T-helper 1 cell treated with Interleukin-12 subunit alpha and Interleukin-12 subunit beta and Interleukin-4 antibody, amounts not matched to agents 30 ng/mL and 1 ng/mL, for 36 hours (primary cell): ENCODE data around the gene NTPCR. TPM values are rescaled to one million over a fixed set of nuclear protein-coding genes. Genes with fewer than 3 reads are reported as not detected.

Experiments used
- intact Hi-C: fragments of 100-400 bp; cut with micrococcal nuclease; formaldehyde crosslinking; loops from one replicate; pipeline ENCODE4 v1.15.1; 2024
- total RNA-seq: library from RNA; stranded (reverse); gene quantifications from 2 replicates; pipeline ENCODE4 v1.2.3, GENCODE V29; 2022

The NTPCR gene
- total RNA-seq, 1 donor from 2014 or later: 26.7 TPM

- intact Hi-C loops: no loop called here
Measured at GRCh38 chr1:232956081-232956480, 5.7 kb downstream of the NTPCR start.

GRCh38 chr1:232958067-232958466 is 7.7 kb downstream of the NTPCR start:
- intact Hi-C loops: no loop called here

DNA sequence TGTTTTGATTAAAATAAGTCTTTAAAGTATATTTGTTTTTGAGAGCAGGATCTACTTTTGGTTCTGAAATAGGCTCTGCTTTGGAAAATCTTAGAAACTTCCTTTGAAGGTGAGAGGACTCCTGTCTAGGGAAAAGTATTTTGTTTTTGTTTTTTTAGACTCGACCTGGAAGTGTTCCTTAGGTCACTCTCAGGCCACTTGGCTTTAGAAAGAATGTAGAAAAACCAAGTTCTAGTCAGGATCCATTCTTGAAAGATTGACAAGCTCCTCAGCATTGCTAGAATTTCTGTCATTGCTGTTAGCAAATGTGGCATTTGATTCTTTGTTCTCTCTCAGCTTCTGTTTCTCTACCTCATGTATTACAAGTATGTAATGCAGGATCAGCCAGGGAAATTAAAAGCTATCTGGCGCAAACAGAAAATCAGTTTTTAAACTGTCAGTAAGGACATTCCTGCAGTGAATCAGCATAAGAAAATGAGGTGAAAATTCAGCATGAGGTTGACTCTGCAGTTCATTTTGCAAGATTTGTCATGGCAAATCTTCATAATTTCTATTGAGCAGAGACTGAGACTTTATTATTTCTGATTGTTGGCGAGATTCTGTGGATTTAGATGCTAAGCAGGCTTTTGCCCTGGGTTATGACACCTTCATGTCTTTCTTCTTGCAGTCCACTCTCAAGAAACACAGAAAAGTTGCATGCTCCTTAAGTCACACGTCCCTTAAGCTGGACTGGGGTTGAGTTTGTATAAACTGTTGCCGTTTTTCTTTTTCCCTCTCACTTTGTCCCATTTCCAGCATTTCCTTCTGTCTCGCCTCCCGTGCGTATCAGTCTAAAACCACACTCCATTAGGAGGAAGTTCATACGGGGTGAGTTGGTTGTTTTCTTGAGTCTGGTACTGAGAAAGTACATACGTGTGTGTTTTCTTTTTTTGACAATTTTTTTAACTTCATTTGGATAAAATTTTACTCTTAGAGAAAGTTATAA is 12.6 kb downstream of the NTPCR start:
- intact Hi-C loops: no loop called here

DNA sequence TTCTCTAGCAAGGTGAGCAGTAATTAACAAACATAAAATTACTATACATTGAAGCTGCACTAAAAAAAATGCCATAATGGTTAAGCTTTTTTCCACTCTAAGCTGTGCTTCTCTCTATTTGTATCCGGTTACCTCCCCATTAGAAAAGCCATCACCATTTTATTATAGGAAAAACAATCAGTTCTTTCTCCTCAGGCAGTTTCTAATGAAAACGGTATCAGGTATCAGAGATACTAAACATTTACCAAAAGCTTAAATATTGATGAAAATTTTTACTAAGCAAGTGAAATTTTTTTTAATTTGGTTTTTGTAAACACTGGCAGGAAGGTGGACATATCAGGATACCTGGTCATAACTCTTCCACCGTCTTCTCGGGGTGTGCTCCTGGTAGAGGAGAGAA is 14.2 kb downstream of the NTPCR start:
- intact Hi-C loops: no loop called here

GRCh38 chr1:232965124-232965911 is 14.9 kb downstream of the NTPCR start:
- intact Hi-C loops: no loop called here

DNA sequence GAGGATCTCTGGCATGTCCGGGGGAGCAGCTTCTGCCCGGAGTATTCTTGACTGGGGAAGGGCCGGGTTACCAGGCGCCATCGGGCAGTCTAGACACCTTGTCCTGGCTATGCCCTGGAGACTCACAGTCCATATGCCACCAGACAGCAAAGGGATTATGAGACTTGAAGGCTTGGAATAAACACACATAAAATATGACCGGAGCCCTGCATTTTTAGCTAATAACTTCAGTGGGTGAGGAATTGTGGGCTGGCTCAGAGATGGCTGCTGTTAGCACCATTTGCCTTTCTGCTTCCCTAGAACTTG is 15.5 kb downstream of the NTPCR start:
- intact Hi-C loops: no loop called here

- intact Hi-C loops: no loop called here
Measured at GRCh38 chr1:232966663-232967062, 16.3 kb downstream of the NTPCR start.

GRCh38 chr1:232968391-232968790 is 18.0 kb downstream of the NTPCR start:
- intact Hi-C loops: no loop called here

- intact Hi-C loops: no loop called here
Measured at GRCh38 chr1:232968965-232969364, 18.6 kb downstream of the NTPCR start.

- intact Hi-C loops: no loop called here
Measured at GRCh38 chr1:232969799-232970198, 19.4 kb downstream of the NTPCR start.

DNA sequence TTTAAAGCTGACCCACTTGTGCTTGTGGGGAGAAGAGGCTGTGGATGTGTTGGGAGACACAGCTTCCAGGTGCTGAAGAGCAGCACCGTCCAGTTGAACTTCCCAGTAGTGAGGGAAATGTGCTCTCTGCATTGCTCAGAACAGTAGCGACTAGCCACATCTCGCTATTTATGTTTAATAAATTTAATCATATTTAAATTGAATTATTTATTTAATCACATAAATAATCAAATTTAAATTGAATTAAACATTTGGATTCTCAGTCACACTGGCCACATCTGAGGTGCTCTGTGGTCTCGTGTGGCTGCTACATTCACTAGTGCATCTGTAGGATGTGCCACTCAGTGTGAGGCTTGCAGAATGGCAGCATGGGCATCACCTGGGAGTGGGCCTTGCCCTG is 20.1 kb downstream of the NTPCR start:
- intact Hi-C loops: no loop called here

GRCh38 chr1:232973652-232974611 is 23.5 kb downstream of the NTPCR start:
- intact Hi-C loops: no loop called here

- intact Hi-C loops: no loop called here
Measured at GRCh38 chr1:232974971-232975370, 24.6 kb downstream of the NTPCR start.

- intact Hi-C loops: loop anchor here (2.0 kb wide), 2 partner anchors 27 to 53 kb away; partner anchors contain the start of gene NTPCR
Measured at GRCh38 chr1:232978091-232978634, 27.8 kb downstream of the NTPCR start.

DNA sequence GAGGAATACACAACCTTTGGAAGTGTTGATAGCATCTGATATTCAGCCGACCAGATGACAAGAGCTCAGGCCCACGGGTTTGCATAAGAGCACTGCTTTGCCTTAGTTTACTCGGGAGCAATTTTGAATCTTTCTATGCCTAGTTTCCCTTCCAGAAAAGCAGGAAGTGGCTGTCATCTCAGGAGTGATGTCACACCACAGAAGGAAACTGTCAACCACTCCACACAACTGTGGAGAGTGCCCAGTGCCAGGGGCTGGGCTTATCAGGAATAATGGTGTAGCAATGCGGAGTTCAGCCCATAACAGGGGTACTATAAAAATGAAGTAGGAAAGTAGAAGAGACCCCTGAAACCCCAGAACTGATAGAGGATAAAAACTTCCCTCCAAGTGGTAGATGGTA is 28.4 kb downstream of the NTPCR start:
- intact Hi-C loops: loop anchor here (2.0 kb wide), 2 partner anchors 28 to 54 kb away; partner anchors contain the start of gene NTPCR

DNA sequence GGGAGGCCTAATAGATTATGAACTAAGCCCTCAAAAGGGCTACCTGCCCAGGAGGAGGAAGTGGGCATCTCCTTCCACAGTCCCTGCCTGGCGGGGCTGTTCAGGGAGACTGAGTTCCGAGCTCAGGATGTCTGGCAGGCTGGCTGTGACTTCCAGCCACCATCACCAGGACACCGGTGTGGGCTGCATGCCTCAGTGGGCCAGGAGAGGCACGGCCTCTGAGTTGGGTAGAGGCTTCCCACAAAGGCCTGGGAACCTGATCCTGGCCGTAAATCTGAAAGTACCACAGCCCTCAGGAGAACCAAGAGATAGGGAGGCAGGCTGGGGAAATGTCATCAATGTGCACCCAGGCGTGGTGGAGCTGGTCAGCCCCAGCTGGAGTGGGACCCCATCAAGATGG is 29.1 kb downstream of the NTPCR start:
- intact Hi-C loops: loop anchor here (2.0 kb wide), 2 partner anchors 29 to 55 kb away; partner anchors contain the start of gene NTPCR

- intact Hi-C loops: no loop called here
Measured at GRCh38 chr1:232980355-232980978, 30.1 kb downstream of the NTPCR start.

- intact Hi-C loops: no loop called here
Measured at GRCh38 chr1:232980986-232981560, 30.7 kb downstream of the NTPCR start.

DNA sequence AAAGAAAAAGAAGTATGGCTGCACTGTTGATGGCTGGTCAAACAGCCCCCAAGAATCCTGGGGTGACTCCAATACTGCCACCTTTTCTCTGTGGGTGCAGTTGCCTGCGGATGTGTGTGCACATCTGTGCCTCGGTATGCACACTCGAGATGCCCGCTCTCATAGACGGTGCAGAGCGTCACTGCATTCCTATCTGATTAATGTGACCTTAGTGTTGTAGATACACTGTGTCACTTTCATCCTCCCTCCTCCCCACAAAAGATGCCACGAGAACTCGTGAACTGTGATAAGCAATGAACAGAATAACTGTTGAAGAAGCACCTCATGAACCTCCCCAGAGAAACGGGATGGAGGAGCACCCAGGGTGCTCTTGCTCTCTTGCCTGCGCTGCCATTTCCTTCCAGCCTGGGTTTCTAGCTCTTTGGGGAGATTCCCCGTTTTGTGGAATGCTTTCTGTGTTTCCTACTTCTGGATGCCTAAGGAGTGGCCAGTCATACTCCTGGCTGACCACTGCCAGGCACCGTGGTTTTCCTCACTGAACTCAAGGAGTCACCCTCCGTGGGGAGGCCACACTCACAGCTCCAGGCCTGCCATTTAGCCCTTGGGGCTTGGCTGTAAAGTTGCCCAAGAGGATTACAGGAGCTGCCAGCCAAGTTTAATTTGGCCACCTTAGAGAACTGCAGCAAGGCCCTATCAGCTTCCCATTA is 32.0 kb downstream of the NTPCR start:
- intact Hi-C loops: no loop called here
